Type B pancreatic cell (in vitro differentiated cells): ENCODE results near the gene PLD6. TPM values are rescaled to one million over a fixed set of nuclear protein-coding genes. Genes with fewer than 3 reads are reported as not detected.

Experiments used
- DNase-seq: peaks from one replicate; pipeline ENCODE4 v3.0.0; 2021; ENCODE audit warnings: mixed read lengths; ENCODE audit not compliant: unreplicated experiment; ENCODE audit errors: extremely low spot score
- H3K27ac Mint-ChIP-seq: 2 replicates; pipeline ENCODE4 v1.8.0; 2021; ENCODE audit warnings: mild to moderate bottlenecking, mixed read lengths
- H3K27me3 Mint-ChIP-seq: 2 replicates; pipeline ENCODE4 v1.8.0; 2021; ENCODE audit warnings: mixed read lengths
- H3K36me3 Mint-ChIP-seq: 2 replicates; pipeline ENCODE4 v1.8.0; 2021; ENCODE audit warnings: mixed read lengths
- H3K4me1 Mint-ChIP-seq: one replicate; pipeline ENCODE4 v1.8.0; 2021; ENCODE audit warnings: mixed read lengths; ENCODE audit not compliant: unreplicated experiment
- H3K4me3 Mint-ChIP-seq: 2 replicates; pipeline ENCODE4 v1.8.0; 2021; ENCODE audit warnings: mild to moderate bottlenecking, mixed read lengths
- H3K9me3 Mint-ChIP-seq: 2 replicates; pipeline ENCODE4 v1.8.0; 2021; ENCODE audit warnings: mixed read lengths
- CTCF ChIP-seq: fragments of 200-600 bp; sonication (generic); conservative IDR thresholded peaks from 2 replicates; pipeline ENCODE4 v1.5.0; 2021; ENCODE audit warnings: antibody characterized with exemption, mild to moderate bottlenecking
- total RNA-seq: library from RNA; stranded (reverse); gene quantifications from 2 replicates; pipeline ENCODE4 v1.2.1, GENCODE V29; 2021; ENCODE audit warnings: low replicate concordance

PLD6 gene
- total RNA-seq, 1 donor from 2014 or later = 1.5 TPM

- TF ChIP-seq CTCF = no peak
- Mint-ChIP-seq H3K36me3 (peaks cover 14% of the 10 kb centered on the region), H3K27me3 (no peaks in the 10 kb centered on the region), H3K4me1 (no peaks in the 10 kb centered on the region), H3K4me3 (no peak overlapping the region), H3K27ac (no peak overlapping the region), H3K9me3 (no peaks in the 10 kb centered on the region)
- no peak for DNase-seq
Measured at GRCh38 chr17:17225901-17226300, 19.8 kb upstream of the PLD6 start.

DNA sequence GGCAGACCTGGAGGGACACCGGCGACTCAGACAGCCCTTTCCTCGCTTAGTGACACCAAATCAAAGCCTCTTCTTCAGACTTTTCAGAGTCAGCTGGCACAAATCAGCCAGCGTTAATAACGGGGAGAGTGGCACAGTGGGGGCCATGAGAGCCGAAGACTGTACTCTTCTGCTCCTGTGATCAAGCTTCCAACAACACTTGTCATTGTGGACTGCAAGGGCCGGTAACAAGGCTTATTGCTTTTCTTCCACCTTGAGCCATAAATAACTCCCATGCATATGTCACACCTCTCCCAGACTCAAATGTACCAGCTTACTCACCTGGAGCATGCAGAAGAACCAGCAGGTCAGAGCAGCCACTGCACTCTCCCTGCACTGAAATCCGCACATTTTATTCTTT lies 18.0 kb upstream of the PLD6 start:
- DNase-seq = no peak
- Mint-ChIP-seq H3K36me3 (peaks cover 11% of the 10 kb centered on the region), H3K4me1 (no peaks in the 10 kb centered on the region), H3K9me3 (no peaks in the 10 kb centered on the region), H3K27ac (no peak overlapping the region), H3K4me3 (no peak overlapping the region), H3K27me3 (no peaks in the 10 kb centered on the region)
- no peak for TF ChIP-seq CTCF

GRCh38 chr17:17223736-17224135 lies 17.6 kb upstream of the PLD6 start:
- DNase-seq = no peak
- no peak overlapping the region for H3K4me3 Mint-ChIP-seq
- H3K9me3 Mint-ChIP-seq = no peaks in the 10 kb centered on the region
- H3K27me3 Mint-ChIP-seq = no peaks in the 10 kb centered on the region
- no peak for TF ChIP-seq CTCF
- H3K27ac Mint-ChIP-seq = no peak overlapping the region
- peaks cover 10% of the 10 kb centered on the region for H3K36me3 Mint-ChIP-seq
- no peaks in the 10 kb centered on the region for H3K4me1 Mint-ChIP-seq

DNA sequence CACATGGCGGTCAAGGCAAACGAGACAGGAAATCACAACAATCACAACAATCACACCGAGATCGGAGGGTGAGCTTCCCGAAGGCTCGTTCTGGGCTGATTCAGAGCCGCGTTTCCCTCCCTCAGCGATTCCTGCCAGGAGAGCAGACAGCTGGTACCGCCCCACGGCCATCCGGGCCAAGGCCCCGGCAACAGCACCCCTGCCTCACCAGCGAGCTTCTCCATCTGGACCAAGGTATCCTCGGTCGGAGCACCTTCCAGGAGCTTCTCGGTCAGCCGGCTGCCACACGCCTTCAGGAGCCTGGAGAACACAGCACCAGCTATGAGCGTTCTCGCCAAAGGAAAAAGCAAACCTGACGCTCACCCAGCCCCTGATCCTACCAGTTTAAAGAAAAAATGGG lies 15.2 kb upstream of the PLD6 start:
- no peak overlapping the region for H3K4me3 Mint-ChIP-seq
- H3K27me3 Mint-ChIP-seq = no peaks in the 10 kb centered on the region
- TF ChIP-seq CTCF = no peak
- no peak overlapping the region for H3K27ac Mint-ChIP-seq
- no peaks in the 10 kb centered on the region for H3K4me1 Mint-ChIP-seq
- no peak for DNase-seq
- H3K36me3 Mint-ChIP-seq = peaks cover 18% of the 10 kb centered on the region
- H3K9me3 Mint-ChIP-seq = no peaks in the 10 kb centered on the region

DNA sequence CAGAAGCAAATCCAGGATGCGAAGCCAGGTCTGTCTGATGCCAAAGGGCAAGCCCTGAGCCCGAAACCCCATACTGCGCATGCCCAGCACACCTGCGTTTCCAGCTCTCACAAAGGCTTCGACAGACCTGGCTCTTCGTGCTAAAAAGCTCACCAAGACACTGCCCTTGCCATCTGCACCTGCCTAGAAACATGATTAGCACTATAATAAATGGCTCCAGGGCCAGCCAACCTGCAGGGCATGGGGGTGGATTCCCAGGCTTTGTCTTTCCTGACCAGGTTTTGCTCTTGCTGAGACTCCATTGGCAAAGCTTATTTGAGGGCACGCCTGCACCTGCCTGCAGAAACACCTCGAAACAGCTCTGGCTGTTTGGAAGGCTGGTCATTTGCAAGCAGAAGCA lies 14.4 kb upstream of the PLD6 start:
- no peak overlapping the region for H3K27ac Mint-ChIP-seq
- peaks cover 18% of the 10 kb centered on the region for H3K36me3 Mint-ChIP-seq
- H3K4me3 Mint-ChIP-seq = no peak overlapping the region
- DNase-seq = no peak
- H3K27me3 Mint-ChIP-seq = no peaks in the 10 kb centered on the region
- TF ChIP-seq CTCF = no peak
- H3K9me3 Mint-ChIP-seq = no peaks in the 10 kb centered on the region
- H3K4me1 Mint-ChIP-seq = no peaks in the 10 kb centered on the region

DNA sequence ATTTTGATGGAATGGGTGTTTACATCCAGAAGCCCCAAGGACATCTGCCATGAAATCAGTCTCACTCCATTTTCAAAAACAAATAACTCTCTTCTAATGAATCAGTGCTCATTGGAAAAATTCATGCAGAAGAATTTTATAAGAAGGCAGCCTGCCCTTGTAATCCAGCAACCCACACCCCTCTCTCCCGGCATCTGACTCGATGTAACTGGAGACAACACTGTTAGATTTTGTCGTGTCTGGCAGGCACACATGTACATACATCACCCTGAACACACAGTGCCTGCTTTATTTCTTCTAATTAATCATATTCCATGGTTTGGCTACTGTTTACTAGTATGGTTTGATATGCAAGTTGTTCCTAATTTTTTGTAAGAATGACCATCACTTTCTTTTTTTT lies 11.9 kb upstream of the PLD6 start:
- no peak for DNase-seq
- H3K27ac Mint-ChIP-seq = no peak overlapping the region
- no peak overlapping the region for H3K4me3 Mint-ChIP-seq
- no peaks in the 10 kb centered on the region for H3K27me3 Mint-ChIP-seq
- no peaks in the 10 kb centered on the region for H3K9me3 Mint-ChIP-seq
- TF ChIP-seq CTCF = no peak
- H3K4me1 Mint-ChIP-seq = no peaks in the 10 kb centered on the region
- H3K36me3 Mint-ChIP-seq = peaks cover 14% of the 10 kb centered on the region
